Measurements from ENCODE around the gene TBC1D9.
"Not testable (repeated sequence)": the region's sequence is repeated elsewhere in the genome, so short reads cannot be mapped to it uniquely, and the experiment has no call there.

Gene TBC1D9

DNA sequence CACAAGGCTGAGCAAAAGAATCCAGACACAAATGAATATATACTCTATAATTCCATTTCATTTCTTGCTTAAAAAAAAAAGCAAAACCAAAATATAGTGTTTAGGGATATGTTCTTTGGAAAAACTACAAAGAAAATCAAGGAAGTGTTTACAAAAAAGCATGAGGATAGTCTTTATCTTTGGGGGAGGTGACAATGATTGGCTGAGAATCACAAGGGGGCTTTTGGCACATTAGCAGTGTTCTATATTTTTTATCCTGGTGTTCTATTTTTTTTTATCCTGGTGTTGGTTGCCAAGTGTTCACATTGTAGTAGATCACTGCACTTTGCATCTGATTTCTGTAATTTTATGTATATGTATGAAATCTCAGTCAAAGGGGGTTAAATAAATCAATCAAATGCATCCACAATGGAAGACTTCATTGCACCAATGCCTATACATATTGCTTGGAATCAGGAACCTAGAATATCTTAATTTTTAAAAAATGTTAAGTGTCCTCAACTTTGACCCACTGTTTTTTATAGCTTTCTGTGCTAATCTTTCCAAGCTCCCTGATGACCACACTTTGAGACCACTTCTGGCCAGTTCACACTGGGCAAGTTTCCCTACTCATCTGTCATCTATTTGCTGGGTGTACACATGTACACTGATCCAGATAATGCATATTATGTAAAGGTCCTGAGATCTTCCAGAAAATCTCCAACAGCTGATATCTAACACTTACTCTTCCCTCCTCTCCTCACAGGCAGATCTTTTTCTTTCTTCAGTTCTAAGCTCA, 3.7 kb downstream of the TBC1D9 start:
- no peak for DNase-seq

DNA sequence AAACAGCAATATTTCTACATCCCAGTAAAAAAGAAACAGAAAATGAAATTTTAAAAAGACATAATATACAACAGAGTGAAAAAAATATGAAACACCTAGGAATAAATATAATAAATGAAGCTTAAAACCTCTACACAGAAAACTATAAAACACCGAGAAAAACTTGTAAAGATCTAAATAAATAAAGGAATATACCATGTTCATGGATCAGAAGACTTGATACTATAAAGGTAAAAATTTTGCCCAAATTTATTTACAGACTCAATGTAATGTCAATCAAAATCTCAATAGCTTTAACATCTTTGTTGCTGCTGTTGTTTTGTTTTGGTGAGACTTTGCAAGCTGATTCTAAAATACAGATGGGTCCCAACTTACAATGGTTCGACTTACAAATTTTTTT, 5.7 kb downstream of the TBC1D9 start:
- DNase-seq = no peak

GRCh38 chr4:140748171-140748570, 8.0 kb downstream of the TBC1D9 start:
- no peak for DNase-seq

- DNase-seq = not testable (repeated sequence)
Observed at GRCh38 chr4:140746546-140746945, 9.6 kb downstream of the TBC1D9 start.

GRCh38 chr4:140744421-140744820, 11.8 kb downstream of the TBC1D9 start:
- DNase-seq = no peak

GRCh38 chr4:140743194-140743931, 12.8 kb downstream of the TBC1D9 start:
- DNase-seq = no peak

DNA sequence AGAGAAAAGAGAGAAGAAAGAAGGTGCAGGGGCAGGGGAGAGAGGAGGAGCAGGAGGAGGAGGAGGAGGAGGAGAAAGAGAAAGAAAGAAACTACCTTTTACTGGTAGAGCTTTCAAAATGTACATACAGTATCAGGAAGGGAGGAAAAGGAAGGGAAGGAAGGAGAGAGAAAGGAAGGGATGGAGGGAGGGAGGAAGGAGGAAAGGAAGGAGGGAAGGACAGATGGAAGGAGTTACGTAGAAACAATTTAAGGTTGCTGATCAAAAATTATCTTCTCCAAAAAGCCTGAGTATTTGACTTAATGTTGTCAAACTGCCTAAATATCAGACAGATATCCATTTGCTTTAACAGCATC, 13.4 kb downstream of the TBC1D9 start:
- no peak for DNase-seq

- no peak for DNase-seq
Observed at GRCh38 chr4:140740906-140741670, 15.1 kb downstream of the TBC1D9 start.

DNA sequence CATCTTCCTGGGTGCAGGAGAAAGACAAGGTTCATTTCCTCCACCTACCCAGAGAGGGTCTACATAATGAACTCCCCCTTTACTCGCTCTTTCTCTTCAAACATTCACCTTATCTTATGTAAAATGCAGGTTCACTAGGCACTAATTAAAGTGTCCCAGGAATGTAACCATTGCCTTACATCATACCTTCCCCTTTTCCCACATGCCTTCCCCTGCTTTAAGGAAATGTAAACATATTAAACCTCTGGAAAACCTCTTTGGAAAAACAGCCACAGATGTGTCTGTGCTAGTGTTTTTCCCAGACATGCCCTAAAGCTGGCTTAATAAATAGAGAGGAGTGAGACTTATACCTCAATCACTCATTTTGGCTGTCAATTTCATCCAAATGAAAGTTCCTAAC, 15.8 kb downstream of the TBC1D9 start:
- no peak for DNase-seq

DNA sequence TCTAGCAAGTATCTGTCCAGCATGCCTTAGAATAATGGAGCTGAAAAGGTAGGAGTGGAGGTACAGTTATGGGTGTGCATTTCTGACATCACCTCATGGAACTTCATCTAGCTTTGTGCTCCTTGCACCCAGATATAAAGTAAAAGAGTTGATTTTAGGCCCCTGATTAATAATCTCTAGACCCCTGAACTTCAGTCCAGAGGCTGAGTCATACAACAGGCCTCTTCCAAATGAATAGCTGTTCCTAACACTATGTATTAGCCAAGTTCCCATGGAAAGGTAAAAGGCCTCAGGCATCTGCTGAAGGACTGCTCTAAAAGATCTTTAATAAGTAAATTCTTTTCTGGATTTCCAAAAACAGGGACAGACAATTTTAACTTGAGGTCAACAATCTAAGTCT, 16.2 kb downstream of the TBC1D9 start:
- no peak for DNase-seq

DNA sequence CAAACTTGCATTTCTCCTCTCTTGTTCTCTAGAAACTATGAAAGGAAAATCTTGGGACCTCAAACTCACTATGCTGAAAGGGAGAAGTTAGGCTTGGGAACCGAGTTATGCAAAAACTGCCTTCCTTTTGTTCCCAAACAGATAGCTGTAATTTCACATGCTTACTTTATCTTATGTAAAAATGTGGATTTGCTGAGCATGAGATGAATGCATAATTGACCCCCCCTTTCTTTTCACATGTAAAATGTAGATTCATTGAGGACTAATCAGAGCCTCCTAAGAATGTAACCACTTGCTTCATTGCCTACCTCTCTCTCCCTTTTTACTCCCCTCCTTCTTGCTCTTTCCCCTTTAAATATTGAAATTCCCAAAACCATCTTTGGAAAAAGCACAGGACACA, 18.0 kb downstream of the TBC1D9 start:
- DNase-seq = no peak

DNA sequence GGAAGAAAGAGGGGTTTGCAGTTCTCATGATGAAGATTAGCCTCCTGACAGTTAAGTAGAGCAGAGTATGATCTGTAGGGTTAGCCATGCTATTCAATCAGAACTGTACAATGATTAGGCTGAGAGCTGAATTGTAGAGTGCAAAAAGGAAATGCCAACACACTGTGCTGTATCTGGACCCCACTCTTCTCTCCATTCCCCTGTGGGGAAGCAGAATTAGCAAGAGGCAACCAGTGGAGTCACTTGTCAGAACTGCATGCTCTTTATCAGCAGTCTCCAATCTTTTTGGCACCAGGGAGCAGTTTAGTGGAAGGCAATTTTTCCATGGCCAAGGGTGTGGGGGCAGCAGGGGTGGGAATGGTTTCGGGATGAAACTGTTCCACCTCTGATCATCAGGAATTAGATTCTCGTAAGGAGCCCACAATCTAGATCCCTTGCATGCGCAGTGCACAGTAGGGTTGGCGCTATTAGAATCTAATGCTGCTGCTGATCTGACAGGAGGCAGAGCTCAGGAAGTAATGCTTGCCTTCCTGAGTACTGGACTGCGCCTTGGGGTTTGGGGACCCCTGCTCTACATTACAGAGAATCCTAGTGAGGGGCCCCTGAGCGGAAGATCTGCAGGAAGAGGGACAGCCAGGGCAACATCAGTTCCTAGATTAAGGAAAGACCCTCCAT, 19.4 kb downstream of the TBC1D9 start:
- no peak for DNase-seq

DNA sequence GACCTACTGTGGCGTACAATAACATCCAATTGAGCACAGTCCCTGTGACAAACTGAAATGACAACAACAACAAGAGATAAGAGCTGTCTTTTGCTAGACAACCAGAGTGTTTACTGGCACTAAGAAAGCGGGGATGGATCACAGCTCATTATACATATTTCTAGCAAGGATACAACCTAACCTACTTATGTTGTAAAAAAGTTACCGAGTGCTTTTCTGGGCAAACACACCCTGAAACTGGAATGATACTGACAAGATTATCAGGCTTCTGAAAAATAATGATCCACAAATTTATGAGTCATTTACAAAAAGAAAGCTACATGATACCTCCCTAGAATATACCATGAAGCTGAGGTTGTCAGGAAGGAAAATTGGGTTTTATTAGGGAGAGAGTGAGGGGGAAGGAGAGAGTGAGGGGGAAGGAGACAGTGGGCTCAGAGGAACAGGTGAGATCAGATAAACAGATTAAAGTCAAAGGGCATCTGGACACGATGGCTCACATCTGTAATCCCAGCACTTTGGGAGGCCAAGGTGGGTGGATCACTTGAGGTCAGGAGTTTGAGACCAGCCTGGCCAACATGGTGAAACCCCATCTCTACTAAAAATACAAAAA, 20.3 kb downstream of the TBC1D9 start:
- no peak for DNase-seq

DNA sequence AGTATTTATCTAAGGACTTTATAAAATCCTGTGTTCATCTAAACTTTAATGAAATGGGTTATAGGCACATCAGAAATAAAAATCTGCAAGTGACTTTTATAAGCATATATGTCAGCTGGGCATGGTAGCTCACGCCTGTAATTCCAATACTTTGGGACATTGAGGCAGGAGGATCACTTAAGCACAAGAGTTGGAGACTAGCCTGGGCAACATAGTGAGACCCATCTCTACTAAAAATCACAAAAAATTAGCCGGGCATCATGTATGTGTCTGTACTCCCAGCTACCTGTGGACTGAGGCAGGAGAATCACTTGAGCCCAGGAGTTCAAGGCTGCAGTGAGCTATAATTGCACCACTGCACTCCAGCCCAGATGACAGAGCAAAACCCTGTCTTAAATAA, 20.9 kb downstream of the TBC1D9 start:
- DNase-seq = no peak

- DNase-seq = no peak
Observed at GRCh38 chr4:140732780-140733179, 23.4 kb downstream of the TBC1D9 start.

DNA sequence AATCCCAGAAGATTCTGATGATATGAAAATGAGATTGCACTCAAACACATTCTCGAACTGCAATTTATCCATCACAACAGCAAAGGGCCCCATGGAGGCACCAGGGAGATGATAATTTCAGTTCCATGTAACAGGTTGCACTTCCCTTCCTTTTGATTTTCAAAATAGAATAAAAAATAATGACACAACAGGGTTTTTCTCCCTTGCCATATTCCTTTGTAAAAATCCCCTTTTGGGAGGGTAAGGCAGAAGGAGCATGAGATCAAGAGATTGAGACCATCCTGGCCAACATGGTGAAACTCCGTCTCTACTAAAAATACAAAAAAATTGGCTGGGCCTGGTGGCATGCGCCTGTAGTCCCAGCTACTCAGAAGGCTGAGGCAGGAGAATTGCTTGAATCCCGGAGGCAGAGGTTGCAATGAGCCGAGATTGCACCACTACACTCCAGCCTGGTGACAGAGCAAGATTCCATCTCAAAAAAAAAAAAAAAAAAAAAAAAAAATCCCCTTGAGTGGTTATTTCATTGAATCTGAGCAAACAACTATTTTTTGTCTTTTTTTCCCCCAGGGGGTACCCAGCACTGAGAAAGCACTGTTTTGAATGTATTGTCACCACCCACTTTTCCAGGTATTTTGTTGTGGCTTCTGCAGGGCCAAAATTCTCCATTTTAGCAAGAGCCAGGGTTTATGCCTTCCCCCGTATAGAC, 26.7 kb downstream of the TBC1D9 start:
- DNase-seq = no peak

GRCh38 chr4:140726776-140727500, 29.2 kb downstream of the TBC1D9 start:
- DNase-seq = peak; percentile 9

- no peak for DNase-seq
Observed at GRCh38 chr4:140725556-140725955, 30.6 kb downstream of the TBC1D9 start.

GRCh38 chr4:140724760-140725159, 31.4 kb downstream of the TBC1D9 start:
- no peak for DNase-seq

GRCh38 chr4:140720387-140721304, 35.5 kb downstream of the TBC1D9 start:
- DNase-seq = no peak

Data from COR-L47 (cell line).